NCI-H2227 treated with DMSO at 0.1 percent for 48 hours (cell line): Measurements from ENCODE around the gene HNRNPDL.
"Not testable (repeated sequence)": the region's sequence is repeated elsewhere in the genome, so short reads cannot be mapped to it uniquely, and the experiment has no call there.

Experiments used
- DNase-seq: peaks from one replicate; lab custom pipeline; 2025; lab: John Stamatoyannopoulos, UW

Gene HNRNPDL

DNA sequence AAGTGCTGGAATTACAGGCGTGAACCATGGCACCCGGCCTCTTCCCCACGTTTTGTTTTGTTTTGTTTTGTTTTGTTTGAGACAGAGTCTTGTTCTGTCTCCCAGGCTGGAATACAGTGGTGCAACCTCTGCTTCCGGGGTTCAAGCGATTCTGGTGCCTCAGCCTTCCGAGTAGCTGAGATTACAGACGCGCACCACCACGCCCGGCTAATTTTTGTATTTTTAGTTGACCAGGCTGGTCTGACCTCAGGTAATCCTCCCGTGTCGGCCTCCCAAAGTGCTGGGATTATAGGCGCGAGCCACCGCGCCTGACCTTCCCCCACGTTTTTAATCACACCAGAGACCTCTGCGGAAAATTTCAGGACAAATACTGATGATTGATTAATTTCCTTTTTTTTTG, 2.3 kb upstream of the HNRNPDL start:
- no peak for DNase-seq

DNA sequence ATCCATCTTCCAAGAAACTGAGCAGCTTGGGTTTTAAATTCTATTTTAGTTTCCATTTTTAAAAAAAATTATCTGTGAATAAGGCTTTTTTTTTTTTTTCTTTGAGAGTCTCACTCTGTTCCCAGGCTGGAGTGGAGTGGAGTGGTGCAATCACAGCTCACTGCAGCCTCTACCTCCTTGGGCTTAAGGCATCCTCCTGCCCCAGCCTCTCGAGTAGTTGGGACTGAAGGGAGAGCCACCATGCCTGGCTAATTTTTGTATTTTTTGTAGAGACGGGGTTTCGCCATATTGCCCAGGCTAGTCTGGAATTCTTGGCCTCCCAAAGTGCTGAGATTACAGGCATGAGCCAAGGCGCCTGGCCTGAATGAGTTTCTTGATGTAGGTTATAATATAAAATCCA, 1.6 kb upstream of the HNRNPDL start:
- no peak for DNase-seq

DNA sequence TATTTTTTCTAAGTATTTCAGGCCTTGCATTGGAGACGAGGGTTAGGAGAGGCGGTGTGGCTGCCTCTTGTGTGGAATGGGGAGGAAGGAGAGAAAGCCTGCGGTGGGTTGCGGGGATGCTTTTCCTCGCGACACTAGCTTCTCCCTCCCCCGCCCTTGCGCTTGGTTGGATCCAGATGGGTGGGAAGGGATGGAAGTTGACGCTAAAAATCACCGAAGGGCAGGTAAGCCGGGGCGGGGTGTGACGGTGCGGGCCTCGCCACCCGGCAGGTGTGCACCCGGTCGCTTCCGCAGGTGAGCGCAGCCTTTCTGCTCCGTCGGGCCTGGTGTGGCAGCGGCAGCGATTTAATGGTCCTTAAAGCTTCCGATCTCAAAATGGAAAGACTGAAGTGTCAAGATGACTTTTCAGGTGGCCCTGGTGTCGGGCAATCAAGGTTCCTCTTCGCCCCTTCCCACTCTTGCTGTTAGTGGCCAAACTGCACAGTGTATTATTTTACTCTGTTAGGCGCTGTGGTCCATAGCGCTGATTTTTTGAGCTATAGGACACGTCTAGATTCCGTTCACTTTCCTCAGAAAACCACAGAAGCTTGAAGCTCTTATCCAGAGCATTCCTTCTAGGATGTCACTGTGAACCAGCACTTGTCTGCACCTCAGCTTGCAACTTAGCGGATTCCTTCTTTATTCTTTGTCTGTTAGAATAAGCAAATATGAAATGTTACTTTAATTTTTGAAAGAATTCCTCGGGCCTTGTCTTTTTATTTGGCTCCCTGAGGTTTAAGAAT, 893 bp upstream of the HNRNPDL start:
- DNase-seq, result no peak

DNA sequence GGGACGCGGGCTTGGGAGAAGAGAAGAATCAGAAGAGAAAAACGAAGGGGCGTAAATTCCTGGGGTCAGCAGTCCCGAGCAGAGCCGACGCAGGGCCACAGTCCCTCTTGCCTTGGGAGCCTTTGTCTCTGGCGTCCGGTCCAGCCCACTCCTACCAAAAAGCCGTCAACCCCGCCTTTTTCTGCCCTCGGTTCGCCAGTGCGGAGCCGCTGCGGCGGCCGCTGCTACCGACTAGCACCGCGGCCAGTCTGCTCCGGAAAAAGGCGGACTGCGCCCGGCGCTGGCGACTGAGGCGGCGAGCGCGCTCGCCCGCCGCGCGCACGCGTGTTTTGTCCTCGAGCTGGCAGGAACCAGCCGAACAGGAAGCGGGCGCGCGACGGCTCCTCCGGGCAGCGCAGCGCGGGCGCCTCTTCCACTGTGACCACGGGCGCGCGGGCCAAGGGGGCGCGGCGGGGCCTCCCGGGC, 502 bp downstream of the HNRNPDL start:
- no peak for DNase-seq

DNA sequence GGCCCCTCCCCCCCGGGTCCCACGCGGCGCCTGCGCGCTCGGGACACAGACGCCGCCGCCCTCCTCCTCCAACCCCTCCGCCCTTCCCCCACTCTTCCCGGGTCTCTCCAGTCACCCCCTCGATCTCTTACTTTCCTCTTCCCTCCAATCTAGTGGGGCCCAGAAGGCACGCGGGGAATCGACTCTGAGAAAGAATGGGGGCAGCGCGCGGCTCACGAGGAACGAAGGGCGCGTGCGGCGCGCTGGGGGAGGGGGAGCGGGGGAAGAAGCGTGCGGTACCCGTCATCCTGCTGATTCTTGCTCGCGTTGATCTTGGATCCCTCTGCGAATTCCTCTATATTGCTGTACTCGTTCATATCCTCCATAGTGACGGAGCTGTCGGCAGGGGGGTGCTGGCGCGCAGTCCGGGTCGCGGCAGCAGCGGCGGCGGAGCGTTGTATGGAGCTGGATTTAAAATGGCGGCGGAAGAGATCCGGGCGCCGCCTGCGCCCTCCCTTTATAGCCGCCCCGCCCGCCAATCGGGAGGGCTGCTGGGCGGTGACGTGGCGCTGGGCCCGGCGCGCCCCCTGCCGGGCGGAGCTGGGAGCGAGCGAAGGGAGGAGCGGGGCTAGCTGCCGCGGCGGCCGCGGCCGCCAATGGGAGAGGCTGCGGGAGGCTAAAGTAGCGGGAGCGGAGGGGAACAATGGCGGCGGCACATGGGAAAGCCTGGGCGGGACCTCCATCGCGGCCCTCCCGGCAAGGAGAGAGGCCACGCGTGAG, 1.1 kb downstream of the HNRNPDL start:
- peak; percentile 88 for DNase-seq

GRCh38 chr4:82428526-82428968, 1.7 kb downstream of the HNRNPDL start:
- no peak for DNase-seq

DNA sequence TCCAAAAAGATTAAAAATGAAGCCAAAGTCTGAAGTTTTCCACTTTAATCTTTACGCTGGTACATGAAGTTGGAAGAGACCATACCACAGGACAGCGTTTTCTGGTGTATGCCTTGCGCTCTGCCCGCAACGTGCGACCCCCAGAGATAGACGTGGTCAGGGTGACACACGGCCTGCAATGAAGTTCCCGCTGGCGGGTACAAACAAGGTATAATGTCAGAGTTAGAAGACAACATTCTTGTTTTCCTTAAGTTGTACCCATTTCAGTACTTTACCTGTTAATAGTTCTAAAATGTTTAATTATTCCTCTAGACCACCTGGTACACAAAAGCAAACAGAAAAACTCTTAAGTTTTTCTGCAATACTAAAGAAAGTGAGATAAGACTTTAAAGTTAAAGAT, 4.8 kb downstream of the HNRNPDL start:
- no peak for DNase-seq

- DNase-seq, result no peak
These were observed 6.8 kb downstream of the HNRNPDL start for GRCh38 chr4:82423245-82424054.

GRCh38 chr4:82422616-82423015, 7.6 kb downstream of the HNRNPDL start:
- DNase-seq, result no peak

GRCh38 chr4:82421796-82422560, 8.3 kb downstream of the HNRNPDL start:
- no peak for DNase-seq

- no peak for DNase-seq
These were observed 10.8 kb downstream of the HNRNPDL start for GRCh38 chr4:82419451-82419850.

- DNase-seq, result no peak
These were observed 14.3 kb downstream of the HNRNPDL start for GRCh38 chr4:82415922-82416365.

DNA sequence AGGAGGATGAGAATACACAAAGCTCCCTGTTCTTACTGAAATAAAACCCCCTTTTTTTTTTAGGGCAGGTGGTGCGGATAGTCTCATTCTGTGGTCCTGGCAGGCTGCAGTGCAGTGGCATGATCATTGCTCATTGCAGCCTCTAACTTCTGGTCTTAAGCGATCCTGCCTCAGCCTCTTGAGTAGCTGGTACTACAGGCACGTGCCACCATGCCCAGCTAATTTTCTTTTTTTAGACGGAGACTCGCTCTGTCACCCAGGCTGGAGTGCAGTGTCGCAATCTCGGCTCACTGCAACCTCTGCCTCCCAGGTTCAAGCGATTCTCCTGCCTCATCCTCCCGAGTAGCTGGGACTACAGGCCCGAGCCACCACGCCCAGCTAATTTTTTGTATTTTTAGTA, 15.2 kb downstream of the HNRNPDL start:
- not testable (repeated sequence) for DNase-seq

GRCh38 chr4:82403725-82404124, 26.5 kb downstream of the HNRNPDL start:
- no peak for DNase-seq

GRCh38 chr4:82402196-82402775, 28.0 kb downstream of the HNRNPDL start:
- DNase-seq, result peak; percentile 68

DNA sequence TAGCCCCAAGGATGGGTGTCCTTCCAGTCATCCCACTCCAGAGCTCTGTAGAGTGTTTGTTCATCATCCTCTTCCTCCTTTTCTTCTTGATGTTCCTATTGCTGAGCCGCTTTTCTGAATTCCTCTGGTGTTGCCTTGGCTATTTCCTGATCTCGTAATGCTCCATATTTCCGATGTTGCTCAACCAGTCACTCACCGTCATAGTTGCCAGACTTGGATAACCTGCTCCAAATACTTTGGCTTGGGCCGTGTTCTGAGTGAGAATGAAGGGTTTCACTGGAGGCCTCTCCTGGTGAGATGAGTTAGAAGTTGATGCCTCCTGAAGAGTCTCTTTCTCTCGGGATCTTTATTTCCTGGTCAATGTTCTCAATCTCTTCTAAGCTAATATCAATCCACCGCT, 28.7 kb downstream of the HNRNPDL start:
- no peak for DNase-seq

DNA sequence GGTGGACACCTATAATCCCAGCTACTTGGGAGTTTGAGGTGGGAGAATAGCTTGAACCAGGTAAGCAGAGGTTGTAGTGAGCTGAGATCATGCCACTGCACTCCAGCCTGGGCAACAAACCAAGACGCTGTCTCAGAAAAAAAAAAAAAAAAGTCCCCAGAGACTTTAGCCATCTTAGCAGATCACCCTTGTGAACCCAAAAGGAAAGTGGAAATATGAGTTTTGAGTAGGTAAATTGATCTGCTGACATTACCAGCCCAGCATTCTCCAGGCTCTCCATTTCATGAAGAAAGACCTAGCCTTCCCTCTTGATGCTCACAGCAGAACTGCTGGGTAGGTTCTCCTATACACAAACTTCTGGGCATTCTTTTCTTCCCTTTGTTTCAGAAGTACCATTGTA, 32.0 kb downstream of the HNRNPDL start:
- DNase-seq, result no peak

DNA sequence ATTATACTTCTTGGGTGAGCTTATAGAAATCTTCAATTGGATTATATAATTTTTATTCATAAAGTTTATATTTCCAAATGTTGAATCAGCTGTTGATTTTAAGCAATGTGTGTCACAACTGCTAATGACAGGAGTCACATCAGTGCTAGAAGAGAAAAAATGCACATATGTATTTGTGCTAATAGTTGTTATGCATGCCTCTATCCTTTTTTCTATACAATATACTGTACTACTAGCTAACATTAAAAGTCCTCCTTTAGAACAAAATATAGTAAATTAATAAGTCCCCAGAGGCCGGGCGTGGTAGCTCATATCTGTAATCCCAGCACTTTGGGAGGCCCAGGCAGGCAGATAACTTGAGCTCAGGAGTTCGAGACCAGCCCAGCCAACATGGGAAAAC, 32.7 kb downstream of the HNRNPDL start:
- DNase-seq, result no peak

- no peak for DNase-seq
These were observed 35.4 kb downstream of the HNRNPDL start for GRCh38 chr4:82394896-82395295.

DNA sequence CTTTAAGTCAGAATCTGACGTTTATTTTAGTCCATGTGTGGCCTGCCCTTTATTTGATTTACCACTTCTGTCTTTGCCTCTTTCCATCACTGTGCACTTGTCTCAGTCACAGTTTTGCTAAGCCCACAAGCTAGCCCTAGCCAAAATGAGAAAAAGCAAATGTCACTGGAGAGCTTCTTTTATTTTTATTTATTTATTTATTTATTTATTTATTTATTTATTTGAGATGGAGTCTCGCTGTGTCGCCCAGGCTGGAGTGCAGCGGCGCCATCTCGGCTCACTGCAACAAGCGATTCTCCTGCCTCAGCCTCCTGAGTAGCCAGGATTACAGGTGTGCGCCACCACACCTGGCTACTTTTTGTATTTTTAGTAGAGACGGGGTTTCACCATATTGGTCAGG, 40.2 kb downstream of the HNRNPDL start:
- not testable (repeated sequence) for DNase-seq

DNA sequence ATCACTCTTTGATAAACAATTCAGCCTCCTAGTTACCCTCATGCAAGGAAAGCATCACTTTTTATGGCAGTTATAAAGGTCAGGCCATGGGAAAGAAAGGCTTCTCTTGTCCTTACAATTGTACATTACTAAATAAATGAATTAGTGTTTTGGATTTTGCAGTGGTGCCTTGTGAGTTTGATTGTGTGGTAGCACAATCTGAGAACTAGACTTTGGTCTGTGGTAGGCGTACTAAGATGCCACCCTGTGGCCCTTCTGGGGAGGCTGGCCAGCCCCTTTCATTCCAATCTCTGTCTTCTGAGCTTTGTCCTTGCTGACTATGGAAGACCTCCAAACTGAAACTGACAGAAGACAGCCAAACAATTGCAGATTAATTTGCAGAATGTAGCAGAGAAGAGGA, 41.9 kb downstream of the HNRNPDL start:
- DNase-seq, result no peak
